Non-pigmented ciliary epithelial cell (primary cell): ENCODE measurements around the gene SULF2.

Source experiments
- DNase-seq: peaks from one replicate; pipeline ENCODE4 v3.0.0-alpha.2; 2010; ENCODE audit warnings: low read depth

Gene SULF2

GRCh38 chr20:47783828-47784598 is 1.3 kb downstream of the SULF2 start:
- DNase-seq = no peak

- DNase-seq = no peak
Measured at GRCh38 chr20:47782920-47783552, 2.2 kb downstream of the SULF2 start.

- no peak for DNase-seq
Measured at GRCh38 chr20:47782076-47782475, 3.2 kb downstream of the SULF2 start.

- no peak for DNase-seq
Measured at GRCh38 chr20:47781632-47782031, 3.6 kb downstream of the SULF2 start.

- no peak for DNase-seq
Measured at GRCh38 chr20:47780720-47781389, 4.4 kb downstream of the SULF2 start.

GRCh38 chr20:47778398-47779354 is 6.6 kb downstream of the SULF2 start:
- DNase-seq = no peak

GRCh38 chr20:47777220-47777619 is 8.1 kb downstream of the SULF2 start:
- no peak for DNase-seq

GRCh38 chr20:47776639-47777038 is 8.6 kb downstream of the SULF2 start:
- no peak for DNase-seq

- DNase-seq = no peak
Measured at GRCh38 chr20:47775841-47776240, 9.4 kb downstream of the SULF2 start.

- DNase-seq = no peak
Measured at GRCh38 chr20:47775039-47775438, 10.2 kb downstream of the SULF2 start.

GRCh38 chr20:47774131-47774777 is 11.0 kb downstream of the SULF2 start:
- DNase-seq = no peak

- DNase-seq = no peak
Measured at GRCh38 chr20:47773371-47773786, 11.9 kb downstream of the SULF2 start.

- no peak for DNase-seq
Measured at GRCh38 chr20:47770935-47771334, 14.3 kb downstream of the SULF2 start.

- DNase-seq = no peak
Measured at GRCh38 chr20:47768016-47768824, 17.1 kb downstream of the SULF2 start.

GRCh38 chr20:47765691-47766594 is 19.3 kb downstream of the SULF2 start:
- DNase-seq = no peak

- DNase-seq = no peak
Measured at GRCh38 chr20:47765271-47765670, 20.0 kb downstream of the SULF2 start.

- no peak for DNase-seq
Measured at GRCh38 chr20:47764154-47764733, 21.0 kb downstream of the SULF2 start.

GRCh38 chr20:47762699-47763268 is 22.5 kb downstream of the SULF2 start:
- DNase-seq = no peak
